GM19372 (cell line): ENCODE data around the gene WDR38.

Experiments used
- ATAC-seq: cut with Tn5 transposase; IDR thresholded peaks from one replicate; pipeline ENCODE4 v1.9.1; 2021; ENCODE audit warnings: mild to moderate bottlenecking, low read depth, moderate library complexity; ENCODE audit not compliant: unreplicated experiment

Gene WDR38

DNA sequence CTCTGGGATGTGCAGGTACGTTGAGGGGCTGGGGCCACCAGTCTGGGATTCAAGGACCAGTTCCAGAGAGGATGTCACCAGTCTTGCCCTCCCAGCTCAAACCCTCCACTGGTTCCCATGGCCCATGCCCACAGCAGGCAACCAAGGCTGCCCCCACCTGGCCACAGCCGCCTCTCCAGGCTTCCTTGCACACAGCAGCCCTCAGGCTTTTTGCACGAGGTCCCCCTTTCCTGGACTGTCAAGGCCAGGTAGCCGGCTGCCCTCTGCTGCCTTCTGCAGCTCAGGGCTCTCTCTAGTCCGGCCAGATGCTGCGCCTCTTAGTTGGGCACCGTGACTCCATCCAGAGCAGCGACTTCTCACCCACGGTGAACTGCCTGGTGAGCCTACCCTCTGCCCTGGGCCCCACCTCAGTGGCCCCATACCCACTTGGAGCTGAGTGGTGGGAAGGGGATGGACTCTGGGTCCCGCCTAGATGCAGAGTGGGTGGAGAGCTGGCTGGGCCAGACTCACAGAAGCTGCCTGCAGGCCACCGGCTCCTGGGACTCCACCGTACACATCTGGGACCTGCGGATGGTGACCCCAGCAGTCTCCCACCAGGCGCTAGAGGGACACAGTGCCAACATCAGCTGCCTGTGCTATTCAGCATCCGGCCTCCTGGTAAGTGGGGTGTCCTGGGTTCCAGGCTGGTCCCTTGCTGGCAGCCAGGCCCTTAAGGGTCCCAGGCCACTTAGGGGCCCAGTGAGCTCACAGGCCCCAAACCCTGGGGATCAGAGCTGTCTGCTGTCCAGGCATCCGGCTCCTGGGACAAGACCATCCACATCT, 2.9 kb downstream of the WDR38 start:
- ATAC-seq, result no peak

DNA sequence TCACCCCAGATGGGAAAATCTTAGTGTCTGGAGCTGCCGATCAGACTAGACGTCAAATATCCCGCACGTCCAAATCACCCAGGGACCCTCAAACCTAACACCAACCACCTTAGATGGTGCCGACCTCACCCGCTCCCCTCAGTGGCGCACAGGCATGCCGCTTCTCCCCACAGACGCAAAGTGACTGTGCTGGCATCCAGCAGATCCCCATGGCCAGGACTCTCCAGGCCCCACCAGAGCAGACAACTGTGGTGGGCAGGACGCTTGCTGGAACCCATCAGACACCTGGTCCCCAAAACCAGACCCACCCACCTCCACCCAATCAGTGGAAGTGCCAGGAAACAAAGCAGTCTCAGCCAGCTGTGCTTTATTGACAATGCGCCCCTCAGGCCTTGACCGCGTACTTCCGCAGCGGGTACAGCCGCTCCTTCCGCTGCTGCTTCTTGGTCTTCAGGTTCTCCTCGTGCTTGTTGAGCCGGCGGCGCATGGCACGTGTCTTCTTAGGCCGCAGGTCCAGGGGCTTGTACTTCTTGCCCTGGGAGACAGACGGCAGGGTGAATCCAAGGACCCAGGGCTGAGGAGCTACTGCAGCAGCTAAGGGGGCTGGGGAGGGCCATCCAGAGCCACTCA, 4.4 kb downstream of the WDR38 start:
- no peak for ATAC-seq

DNA sequence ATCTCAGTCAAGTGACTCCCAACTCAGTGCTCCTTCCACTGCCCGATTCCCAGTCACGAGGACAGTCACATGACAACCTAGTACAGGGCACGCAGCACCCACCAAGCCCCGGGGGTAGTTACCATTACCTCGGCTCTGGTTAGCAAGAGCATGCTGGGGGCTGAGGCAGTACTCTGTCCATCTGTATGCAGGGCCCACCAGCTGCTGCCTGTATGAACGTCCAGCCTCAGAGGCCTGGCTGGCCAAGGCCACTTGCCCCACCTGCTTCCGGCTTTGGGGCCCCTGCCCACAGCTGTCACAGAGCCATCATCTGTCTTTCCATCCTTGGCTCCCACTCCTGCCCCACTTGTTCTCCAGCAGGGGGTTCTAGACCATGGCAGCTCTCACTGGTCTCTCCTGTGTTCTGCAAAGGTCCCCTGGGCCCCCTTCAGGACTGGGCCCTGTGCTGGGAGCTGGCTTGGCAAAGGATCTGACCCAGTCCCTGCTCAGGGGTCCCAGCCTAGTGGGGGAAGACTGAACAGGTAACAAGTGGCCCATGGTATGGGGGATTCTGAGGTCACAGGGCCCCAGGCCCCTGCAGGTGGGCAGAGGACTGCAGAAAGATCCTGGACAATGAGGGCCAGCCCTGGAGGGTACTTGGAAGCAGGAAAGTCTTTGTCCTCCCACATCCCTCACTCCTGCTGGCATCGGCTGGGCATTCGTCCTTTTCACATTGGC, 5.2 kb downstream of the WDR38 start:
- no peak for ATAC-seq

DNA sequence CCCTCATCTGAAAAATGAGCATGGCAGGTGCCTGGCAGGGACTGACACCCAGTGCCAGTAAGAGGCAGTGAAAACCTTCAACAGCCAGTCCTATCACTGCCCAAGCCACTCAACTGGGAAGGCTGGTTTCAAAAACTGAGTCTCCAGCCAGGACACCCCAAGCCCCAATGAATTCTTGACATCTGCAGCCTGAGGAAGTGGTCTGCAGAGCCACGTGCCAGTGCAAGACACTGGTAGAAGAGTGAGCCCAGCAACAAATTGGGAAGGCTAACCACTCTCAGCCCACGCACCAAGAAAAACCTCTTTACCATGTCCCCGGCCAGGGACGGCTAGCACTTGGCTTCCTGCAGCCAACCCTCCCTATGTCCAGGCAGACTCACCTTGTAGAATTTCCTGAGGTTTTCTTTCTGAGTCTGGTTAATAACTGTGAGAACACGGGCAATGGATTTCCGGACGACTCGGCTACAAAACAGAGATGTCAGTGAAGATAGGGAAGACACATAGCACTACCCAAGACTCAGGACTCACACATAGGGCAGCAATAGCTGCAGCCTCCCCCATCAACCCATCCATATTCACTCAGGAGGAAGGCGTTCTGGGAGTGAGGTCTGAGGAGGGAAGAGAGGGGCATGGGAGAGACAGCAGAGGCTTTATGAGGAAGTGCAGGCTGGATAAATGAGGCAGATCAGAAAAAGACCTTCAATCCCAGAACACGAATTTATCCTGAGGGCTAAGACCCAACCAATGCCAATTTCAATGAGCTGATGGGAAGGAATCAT, 6.7 kb downstream of the WDR38 start:
- ATAC-seq, result no peak

DNA sequence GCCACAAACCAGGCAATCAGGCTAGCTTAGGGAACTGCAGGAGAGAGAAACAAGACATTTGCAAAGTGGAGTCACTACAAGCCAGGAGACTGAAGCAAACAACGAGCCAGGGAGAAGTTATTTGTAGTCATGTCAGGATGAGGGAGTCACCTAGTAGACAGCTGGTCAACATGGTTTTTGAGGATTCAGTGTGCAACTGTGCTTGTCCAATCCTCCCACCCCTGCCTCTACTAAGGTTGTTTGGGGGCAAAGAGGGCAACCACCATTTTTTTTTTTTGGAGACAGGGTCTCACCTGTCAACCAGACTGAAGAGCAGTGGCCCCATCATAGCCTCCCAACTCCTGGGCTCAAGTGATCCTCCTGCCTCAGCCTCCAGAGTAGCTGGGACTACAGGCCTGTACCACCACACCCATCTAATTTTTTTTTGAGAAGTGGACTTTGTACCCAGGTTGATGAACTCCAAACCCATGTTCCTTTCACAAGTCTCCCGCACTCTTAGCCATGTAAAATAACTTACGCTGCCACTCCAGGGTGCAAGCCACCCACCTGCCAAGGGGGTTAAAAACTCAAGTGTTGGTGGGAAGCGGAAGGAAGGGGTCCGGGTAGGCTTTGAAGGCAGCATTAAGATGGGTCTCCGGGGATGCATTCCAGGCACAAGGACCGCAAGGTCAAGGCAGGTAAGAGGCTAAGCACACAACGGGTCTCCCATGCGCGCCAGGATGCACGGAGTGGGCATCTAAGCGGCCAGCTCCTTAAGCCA, 7.5 kb downstream of the WDR38 start:
- ATAC-seq, result no peak

DNA sequence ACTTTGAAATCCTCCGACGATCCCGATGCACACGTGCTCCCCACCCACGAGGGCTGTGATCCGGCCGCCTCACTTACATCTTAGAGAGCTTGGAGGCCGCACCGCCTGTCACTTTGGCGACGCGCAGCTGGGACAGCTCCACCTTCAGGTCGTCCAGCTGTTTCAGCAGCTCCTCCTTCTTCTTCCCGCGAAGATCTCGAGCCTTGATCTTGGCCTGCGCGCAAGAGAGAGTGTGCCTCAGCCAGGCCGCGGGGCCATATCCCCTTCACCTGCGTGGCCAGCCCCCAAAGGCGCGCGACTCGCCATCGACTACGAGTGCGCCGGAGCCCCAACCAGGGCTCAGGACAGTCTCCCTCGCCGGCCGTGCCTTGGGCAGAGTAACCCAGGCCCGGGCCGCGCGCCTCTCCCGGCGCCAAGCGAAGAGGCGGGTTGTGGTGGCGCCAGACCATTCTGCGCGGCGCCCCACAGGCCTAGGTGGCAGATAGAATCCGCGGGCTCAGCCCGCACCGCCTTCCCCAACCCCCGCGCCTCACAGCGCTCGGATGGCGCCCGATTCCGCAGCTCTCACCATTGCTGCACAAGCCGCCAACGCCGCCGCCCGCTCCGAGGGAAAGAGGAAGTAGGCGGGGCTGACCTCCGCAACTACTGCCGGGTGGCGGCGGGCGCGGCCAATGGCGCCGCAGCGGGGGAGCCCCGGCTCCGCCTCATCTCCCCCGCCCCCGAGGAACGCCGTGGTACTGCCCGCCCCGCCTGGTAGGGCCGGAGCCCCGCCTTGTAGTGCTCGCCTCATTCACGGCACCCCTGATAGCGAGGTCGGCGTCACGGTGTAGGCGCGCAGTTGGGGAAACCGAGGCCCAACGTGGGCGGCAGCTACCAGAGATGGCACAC, 8.3 kb downstream of the WDR38 start, which contains the start of the genes ARPC5L and RPL35:
Gene ARPC5L, plus strand, starts transcription at position 789 of the 888 bp plus-strand sequence. CDS start 7,161 bp downstream, outside the sequence.
Gene RPL35, minus strand, starts transcription at position 616 of the 888 bp plus-strand sequence. Its CDS starts 45 bp downstream, at position 571.
- peak; percentile 90 for ATAC-seq

DNA sequence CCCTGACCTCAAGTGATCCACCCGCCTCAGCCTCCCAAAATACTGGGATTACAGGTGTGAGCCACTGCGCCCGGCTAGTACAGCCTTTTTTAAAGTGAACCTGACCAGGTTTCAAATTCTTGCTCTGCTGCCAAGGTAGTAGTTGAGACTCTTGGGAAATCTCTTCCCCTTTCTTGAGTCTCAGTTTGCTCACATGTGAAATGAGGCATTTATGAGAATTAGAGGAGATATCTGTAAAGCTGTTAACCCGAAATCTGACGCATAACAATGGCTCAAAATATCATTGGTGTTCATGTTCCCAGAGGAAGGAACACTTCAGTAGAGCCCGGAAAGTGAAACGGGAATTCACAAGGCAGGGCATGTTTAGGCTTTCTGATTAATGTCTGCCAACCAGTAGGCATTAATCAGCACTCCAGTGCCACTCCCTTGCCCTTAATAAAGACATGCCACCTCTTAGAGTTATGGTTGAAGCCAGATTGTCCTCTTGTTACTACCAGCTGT, 10.2 kb downstream of the WDR38 start:
- ATAC-seq, result no peak

DNA sequence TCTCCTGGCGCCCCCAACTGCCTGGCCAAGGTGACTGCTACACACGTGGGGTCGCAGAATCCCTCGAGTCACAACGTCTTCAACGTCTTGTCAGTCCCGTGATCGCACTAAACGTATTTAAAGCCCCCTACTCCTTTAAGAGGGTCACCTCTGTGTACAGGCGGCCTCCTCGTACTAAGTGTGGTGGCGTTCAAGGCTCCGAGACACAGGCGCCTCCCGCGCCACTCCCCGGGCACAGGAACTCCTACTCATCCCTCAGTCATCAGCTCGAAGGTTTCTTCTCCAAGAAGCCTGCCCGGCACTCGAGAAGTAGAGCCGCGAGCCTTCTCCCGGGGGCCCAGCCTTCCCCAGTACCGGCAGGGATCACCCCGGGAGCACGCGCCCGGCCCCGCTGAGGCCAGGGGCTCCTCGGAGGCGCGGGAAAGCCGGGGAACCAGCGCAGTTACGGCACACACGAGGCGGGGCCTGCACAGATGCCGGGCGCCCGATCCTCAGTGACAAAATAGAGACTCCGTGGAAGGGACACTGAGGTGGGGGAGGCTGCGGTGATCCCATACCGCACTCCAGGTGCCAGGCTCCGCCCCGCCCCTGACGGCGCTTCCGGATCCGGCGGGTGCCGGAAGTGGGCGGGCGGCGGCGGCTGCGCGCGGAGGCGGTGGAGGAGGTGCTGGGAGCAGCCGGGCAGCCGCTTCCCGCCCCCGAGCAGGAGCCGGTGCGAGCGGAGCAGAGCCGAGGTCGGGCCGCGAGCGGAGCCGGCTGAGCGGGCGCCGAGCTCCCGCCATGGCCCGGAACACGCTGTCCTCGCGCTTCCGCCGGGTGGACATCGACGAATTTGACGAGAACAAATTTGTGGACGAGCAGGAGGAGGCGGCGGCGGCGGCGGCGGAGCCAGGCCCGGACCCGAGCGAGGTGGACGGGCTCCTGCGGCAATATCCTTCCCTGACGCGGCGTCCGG, 15.5 kb downstream of the WDR38 start:
- ATAC-seq, result peak; percentile 68

DNA sequence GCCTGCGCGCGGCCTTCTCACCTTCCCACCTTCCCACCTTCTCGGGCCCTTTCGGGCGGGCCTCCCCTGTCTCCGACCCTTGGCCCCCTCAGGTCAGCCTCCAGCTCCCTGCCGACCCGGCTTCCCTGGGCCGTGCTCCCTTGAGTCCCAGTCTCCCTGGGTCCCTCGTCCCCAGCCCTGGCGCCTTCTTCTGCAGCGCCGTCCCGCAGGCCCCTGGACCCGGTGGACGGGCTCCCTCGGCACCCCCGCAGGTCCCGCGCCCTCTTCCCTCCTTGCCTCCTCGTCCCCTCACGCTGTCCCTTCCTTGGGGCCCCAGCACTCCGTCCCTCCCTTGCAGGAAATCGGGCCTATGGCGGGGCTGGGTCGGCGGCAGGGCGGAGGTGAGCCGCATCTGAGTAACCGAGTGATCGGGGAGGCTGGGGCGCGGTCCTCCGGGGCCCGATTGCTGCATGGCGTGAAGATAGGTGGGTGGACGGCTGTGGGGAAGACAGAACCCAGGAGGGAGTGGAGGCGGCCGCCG, 16.3 kb downstream of the WDR38 start:
- ATAC-seq, result peak; percentile 9

DNA sequence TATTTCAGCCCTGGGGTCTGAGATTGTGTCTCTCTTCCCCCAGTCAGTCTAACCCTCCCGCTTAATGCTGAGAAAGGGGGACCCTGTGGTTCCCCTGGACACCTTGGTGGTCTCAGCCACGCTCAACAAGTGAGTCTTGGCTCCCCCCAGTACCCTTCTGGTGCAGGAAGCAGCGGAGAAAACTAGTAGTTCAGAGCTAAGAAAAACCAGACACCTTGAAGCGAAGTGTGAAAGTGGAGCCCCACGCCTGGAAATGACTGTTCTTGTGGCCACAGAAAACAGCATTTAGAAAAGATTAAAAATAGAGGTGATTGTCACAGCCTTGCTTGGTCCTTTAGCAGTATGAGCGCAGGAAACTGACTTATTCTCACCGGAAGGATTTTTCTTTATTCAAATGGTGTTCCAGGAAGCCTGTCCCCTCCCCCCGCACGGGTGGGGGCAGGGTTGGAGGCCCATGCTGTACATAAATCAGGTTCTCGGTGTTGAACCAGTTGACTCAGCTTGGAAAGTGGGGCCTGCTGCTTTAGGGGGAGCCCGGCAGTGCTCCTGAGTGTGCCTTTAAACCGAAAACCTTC, 16.8 kb downstream of the WDR38 start:
- no peak for ATAC-seq

DNA sequence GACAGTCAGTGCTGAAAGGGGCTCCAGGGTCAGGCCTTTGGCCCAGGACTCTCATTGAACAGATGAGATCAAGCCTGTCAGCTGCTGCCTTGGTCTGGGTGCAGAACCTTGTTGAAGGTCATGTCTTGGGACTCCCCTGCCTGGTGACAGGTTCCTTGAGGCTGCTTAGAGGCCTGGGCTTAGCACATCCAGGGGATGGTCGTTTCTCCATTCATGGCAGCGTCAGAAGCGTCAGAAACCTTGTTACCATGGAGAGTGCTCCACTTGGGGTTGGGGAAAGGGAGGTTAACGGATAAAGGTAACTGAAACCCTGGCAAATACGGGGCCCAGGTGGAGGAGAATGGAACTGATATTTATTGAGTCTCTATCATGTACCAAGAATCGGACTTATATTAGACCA, 17.5 kb downstream of the WDR38 start:
- no peak for ATAC-seq

DNA sequence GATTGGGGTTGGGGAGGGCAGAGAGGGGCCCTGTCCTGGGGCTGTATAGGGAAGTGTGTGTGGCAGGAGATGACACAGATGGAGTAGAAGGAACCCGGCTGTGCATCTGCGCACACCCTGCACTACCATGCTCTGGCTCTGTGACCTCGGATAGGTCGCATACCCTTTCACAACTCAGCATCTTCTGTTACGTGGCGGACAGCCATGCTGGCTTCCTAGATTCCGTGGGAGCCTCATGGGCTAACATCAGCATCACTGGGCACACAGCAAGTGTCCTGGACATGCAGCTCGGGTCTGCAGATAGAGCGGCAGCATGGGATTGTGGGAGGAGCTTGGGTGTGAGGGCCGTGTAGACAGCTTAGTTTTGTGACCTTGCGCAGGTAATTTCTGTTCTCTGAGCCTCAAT, 17.9 kb downstream of the WDR38 start:
- ATAC-seq, result no peak

DNA sequence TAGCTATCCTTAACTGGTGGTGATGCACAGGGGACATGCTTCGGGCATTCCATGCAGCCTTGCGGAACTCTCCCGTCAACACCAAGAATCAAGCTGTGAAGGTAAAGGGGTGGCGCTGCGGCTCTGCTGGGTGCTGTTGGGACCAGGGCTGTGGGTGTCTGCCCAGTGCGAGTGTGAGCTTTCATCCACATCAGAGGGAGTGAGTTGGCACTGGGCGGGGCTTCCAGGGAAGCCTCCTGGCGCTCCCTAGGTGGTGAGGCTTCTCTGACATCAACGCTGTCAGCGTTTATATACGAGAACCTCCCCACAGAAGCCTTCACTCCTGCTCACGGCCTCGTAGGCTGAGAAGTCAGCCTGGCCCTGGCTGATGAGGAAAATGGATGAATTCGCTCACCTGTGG, 20.4 kb downstream of the WDR38 start:
- no peak for ATAC-seq

DNA sequence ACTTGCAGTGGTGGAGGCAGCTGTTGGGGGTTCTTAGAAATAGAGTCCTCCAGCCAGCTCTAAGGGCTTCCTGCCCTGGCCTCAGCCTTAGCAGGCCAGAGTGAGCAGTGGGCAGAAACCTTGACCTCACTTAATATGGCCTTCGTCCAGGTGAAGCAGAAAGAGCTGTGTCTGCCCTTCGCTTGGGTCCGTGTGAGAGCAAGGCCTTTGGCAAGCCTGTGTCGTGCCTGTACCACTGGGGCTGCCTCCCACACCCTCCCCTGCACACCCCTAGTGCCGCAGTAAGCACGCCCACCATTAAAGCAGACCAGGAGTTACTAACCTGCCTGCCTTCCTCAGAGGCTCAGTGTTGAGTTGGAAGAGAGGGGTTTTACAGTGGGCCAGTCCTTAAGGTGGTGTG, 22.2 kb downstream of the WDR38 start:
- no peak for ATAC-seq

DNA sequence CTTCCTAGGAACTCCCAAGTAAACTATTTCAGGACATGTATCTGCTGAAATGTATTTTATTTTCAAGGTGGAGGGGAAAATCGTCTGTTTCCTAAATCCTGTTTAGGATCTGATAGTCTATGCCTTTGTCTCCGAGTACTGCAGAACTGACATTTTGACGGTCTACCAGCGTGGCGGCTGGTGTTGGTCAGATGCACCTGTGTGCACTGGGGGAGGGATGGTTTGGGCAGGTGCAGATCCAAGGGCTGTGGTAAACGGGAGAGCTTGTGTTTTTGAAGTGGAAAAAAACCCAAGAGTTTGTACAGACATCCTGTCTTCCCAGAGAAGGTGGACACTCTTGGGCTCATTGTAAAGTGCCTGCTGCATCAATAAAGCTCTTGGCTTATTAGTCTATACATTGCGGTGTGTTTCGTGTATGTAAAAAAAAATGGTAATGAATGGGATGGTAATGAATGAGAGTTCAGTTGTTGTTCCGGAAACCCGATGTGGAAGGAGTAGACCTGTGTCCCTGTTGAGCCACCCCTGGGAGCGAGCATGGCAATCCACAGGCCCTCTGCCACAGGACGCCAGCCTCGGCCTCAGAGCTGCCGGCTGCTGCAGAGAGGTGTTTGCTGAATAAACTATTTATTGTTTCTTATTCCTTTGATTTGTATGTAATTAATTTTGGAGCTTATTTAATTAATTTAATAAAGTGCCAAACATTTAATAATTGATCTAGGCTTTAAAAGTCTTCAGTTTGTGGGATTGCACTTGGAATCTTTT, 23.9 kb downstream of the WDR38 start:
- no peak for ATAC-seq

DNA sequence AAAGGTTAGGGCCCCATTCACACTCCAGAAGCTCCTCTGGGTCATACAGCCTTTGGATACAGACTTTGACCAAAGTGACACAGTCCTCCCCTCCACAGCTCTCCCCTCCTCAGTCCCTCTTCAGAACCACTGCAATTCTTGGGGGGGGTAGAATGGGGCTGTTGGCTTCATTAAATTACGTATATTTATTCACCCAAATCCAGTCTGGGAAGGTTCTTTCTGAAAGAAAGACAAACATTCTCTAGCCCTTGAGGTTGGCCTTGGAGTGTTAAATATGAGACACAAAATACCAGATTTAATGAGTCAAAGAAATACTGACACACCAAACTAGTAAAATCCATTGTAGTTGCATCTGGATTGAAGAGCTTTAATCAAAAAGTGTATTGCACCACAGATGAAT, 24.8 kb downstream of the WDR38 start:
- no peak for ATAC-seq
